ENCODE results near the gene RPS23. TPM values are rescaled to one million over a fixed set of nuclear protein-coding genes. Genes with fewer than 3 reads are reported as not detected.

The RPS23 gene
- total RNA-seq (2014; rRNA removed; shearing (Covaris generic)): 2,290 and 3,010 TPM in 2 replicates

DNA sequence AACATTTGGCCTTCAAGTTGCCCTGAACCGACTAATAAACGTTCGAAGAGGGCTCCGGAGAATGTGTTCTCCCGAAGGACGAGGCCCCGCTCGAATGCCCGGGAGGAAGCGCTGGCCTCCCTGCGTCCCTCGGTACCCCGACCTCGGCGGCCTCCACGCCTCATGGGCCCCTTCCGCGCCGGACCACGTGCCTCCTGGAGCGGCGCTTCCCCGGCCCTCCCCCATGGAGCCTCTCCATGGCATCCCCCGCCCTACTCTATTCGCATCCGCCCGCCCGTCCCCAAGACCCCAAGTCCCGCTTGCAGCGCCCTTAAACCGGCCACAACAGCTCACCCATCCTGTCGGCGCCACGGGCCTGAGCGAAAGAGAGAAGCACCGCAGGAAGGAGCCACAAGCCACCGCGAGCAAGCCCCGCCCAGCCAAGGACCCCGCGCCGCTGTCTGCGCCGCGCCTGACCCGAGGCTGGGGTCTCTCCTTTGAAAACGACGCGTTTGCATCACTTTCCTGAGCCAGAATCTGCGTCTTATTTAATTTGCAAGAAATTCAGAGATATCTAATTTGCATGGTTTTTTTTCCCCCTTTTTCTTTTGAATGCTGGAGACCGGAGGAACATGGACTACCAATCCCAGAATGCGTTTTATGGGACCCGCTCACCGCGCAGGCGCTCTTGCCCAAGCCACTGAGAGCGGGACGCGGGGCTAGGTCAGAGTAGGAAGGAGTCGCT, at the start of gene RPS23:
TSS of gene RPS23 (minus strand) at position 368 of the 724 bp plus-strand sequence. CDS start at position 337, 31 bp downstream.
- H3K27me3 ChIP-seq (ENCODE audit: control insufficient read depth, insufficient read depth, low read length): no peaks in the 10 kb centered on the region
- peak within 1 kb of the TSS; percentile 79 for H3K4me3 ChIP-seq (ENCODE audit: insufficient read depth, low read depth, low read length)
- H3K36me3 ChIP-seq (replicated peaks; ENCODE audit: control insufficient read depth, insufficient read depth, low read length): peaks cover 11% of the 10 kb centered on the region
- DNase-seq: peak; percentile 86

DNA sequence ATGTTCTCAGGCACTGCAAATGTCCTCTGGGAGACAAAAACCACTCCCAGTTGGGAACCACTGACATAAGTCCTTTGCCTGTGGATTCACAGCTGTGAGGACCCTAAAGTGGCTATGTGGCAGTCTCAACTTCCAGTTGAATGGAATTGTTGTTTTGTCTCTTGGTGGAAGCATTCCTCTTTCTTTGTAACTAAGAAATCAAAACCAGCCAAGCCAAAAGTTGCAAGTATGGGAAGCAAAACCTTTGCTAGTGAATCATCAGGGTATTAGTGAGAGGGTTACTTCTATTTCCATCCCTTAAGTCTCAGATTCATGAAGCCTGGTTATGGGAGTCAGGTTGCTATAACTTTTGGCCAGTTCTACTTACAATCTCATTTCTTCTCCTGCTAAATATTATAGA, 49.8 kb upstream of the RPS23 start:
- no peaks in the 10 kb centered on the region for H3K36me3 ChIP-seq (replicated peaks; ENCODE audit: control insufficient read depth, insufficient read depth, low read length)
- no peaks in the 10 kb centered on the region for H3K27me3 ChIP-seq (ENCODE audit: control insufficient read depth, insufficient read depth, low read length)
- no peak overlapping the region for H3K4me3 ChIP-seq (ENCODE audit: insufficient read depth, low read depth, low read length)
- DNase-seq: no peak

DNA sequence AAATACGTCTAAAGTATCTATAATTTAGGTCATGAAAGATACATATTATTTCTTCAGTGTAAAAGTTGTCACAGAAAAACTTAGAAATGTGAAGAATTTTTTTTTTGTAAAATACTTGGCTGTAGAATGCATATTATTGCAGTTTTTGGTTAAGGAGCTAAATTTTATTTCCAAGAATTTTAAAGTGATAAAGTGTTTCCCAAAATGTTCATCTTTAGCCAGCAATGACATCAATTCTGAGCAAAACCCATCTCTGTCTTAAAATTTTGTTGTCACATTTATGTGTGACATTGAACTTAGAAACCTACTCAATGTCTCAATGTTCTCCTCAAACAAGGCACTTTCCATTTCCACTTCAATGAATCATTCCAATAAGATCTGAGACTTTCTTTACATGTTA, 47.8 kb upstream of the RPS23 start:
- Histone ChIP-seq H3K27me3 (ENCODE audit: control insufficient read depth, insufficient read depth, low read length) (no peaks in the 10 kb centered on the region), H3K36me3 (replicated peaks; ENCODE audit: control insufficient read depth, insufficient read depth, low read length) (no peaks in the 10 kb centered on the region), H3K4me3 (ENCODE audit: insufficient read depth, low read depth, low read length) (no peak overlapping the region)
- no peak for DNase-seq

GRCh38 chr5:82325155-82325554, 47.0 kb upstream of the RPS23 start:
- no peaks in the 10 kb centered on the region for H3K27me3 ChIP-seq (ENCODE audit: control insufficient read depth, insufficient read depth, low read length)
- no peaks in the 10 kb centered on the region for H3K36me3 ChIP-seq (replicated peaks; ENCODE audit: control insufficient read depth, insufficient read depth, low read length)
- DNase-seq: no peak
- H3K4me3 ChIP-seq (ENCODE audit: insufficient read depth, low read depth, low read length): no peak overlapping the region

DNA sequence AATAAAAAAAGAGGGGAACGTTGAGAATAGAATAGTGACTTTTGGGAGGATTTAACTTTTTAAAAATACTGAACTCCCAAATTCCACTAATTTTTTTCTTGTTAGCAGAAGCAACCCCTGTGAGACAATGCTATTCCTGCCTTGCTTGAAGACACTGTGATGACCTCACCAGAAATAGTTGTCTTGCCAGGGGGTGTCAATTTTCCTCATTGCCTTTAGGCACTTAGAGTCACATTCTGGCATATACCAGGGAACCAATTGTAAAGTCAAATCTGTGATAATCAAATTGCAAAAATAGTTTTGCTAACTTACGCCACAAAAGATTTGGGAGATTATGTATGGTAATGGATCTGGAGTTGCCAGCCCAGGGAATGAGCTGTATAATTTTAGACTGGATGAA, 42.8 kb upstream of the RPS23 start:
- no peaks in the 10 kb centered on the region; the same call in 1 of the 2 replicates for H3K27me3 ChIP-seq (ENCODE audit: control insufficient read depth, insufficient read depth, low read length)
- no peak overlapping the region for H3K4me3 ChIP-seq (ENCODE audit: insufficient read depth, low read depth, low read length)
- no peaks in the 10 kb centered on the region for H3K36me3 ChIP-seq (replicated peaks; ENCODE audit: control insufficient read depth, insufficient read depth, low read length)
- no peak for DNase-seq

DNA sequence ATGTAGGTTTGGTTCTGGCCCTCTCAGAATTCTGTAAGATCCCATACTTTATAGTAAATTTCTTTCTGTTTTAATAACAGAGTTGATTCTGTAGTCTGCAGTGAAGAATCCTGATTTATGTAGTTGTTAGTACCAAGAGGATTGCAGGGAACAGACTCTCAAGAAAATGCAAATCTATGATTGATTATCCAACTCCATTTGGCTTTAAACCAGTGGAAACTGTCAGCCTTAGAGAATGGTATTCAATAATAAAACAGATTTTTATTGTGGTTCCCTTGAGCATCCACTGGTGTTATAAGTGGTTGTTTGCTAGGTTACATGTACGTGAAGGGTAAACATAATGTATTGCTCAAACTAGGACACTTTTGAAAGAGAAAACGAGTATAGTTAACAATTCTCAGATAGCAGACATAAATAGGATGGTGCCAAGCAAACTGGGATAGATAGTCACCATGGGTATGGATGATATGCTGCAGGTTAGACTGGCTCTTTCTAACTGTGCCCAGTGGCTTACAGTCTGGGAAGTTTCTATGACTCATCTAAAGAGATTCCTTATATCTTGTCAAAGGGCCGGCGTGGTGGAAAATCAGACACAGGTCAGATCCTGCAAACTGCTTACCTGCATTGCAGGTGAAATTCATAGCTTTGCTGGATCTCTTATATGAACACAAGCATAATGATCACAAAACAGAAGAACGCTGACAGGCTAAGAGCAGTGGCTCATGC, 41.7 kb upstream of the RPS23 start:
- no peak overlapping the region for H3K4me3 ChIP-seq (ENCODE audit: insufficient read depth, low read depth, low read length)
- H3K36me3 ChIP-seq (replicated peaks; ENCODE audit: control insufficient read depth, insufficient read depth, low read length): no peaks in the 10 kb centered on the region
- DNase-seq: no peak
- H3K27me3 ChIP-seq (ENCODE audit: control insufficient read depth, insufficient read depth, low read length): no peaks in the 10 kb centered on the region; the same call in 1 of the 2 replicates

- no peak for DNase-seq
- Histone ChIP-seq H3K27me3 (ENCODE audit: control insufficient read depth, insufficient read depth, low read length) (no peaks in the 10 kb centered on the region; the same call in 1 of the 2 replicates), H3K4me3 (ENCODE audit: insufficient read depth, low read depth, low read length) (no peak overlapping the region), H3K36me3 (replicated peaks; ENCODE audit: control insufficient read depth, insufficient read depth, low read length) (no peaks in the 10 kb centered on the region)
These were observed 41.0 kb upstream of the RPS23 start for GRCh38 chr5:82319192-82319591.

DNA sequence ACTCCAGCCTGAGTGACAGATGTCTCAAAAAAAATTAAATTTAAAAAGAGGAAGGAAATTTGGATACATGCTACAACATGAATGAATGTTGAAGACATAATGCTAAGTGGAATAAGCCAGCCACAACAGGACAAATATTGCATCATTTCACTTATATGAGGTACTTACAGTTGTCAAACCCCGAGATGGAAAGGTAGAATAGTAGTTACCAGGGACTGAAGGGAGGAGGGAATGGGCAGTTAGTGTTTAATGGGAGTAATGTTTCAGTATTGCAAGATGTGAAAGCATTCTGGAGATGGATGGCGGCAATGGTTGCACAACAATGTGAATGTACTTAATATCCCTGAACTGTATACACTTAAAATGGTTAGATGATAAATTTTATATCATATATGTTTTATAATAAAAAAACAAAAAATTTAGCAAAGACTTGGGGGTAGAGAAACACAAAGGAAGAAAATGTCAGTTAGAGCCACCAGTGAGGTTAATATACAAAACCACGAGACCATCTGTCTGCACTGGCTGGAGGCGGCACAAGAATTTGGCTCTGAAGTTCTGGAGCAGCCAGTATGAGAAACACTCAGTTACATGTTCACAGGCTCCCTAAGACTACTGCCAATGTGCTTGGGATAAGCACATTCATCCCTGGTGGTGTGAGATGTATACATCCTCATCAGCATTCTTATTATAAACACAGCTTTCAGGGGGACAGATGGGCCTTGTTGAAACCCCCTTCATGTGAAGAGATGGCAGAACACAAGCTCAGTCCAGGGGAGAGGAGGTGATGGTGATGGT, 37.0 kb upstream of the RPS23 start:
- no peak overlapping the region for H3K4me3 ChIP-seq (ENCODE audit: insufficient read depth, low read depth, low read length)
- no peak for DNase-seq
- no peaks in the 10 kb centered on the region for H3K36me3 ChIP-seq (replicated peaks; ENCODE audit: control insufficient read depth, insufficient read depth, low read length)
- no peaks in the 10 kb centered on the region; the same call in 1 of the 2 replicates for H3K27me3 ChIP-seq (ENCODE audit: control insufficient read depth, insufficient read depth, low read length)

DNA sequence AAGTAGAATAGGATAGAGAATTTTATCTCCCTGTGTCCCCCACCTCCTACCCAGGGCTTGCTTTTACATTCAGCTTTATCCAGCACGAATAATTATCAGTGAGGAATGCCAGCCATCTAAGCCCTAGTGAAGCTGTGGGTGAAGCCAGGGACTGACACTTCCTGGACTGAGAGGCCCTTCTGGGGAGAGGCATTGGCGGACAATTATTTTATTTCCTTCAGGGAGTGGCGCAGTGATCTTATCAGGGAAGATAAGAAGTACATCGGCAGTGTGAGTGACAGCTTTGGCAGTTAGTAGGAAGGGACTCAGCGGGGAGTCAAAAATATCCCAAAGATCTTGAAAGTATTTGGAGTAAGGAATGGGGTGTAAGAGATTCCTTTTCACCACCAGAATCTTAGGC, 34.9 kb upstream of the RPS23 start:
- Histone ChIP-seq H3K36me3 (replicated peaks; ENCODE audit: control insufficient read depth, insufficient read depth, low read length) (no peaks in the 10 kb centered on the region), H3K4me3 (ENCODE audit: insufficient read depth, low read depth, low read length) (no peak overlapping the region), H3K27me3 (ENCODE audit: control insufficient read depth, insufficient read depth, low read length) (no peaks in the 10 kb centered on the region; the same call in 1 of the 2 replicates)
- no peak for DNase-seq

DNA sequence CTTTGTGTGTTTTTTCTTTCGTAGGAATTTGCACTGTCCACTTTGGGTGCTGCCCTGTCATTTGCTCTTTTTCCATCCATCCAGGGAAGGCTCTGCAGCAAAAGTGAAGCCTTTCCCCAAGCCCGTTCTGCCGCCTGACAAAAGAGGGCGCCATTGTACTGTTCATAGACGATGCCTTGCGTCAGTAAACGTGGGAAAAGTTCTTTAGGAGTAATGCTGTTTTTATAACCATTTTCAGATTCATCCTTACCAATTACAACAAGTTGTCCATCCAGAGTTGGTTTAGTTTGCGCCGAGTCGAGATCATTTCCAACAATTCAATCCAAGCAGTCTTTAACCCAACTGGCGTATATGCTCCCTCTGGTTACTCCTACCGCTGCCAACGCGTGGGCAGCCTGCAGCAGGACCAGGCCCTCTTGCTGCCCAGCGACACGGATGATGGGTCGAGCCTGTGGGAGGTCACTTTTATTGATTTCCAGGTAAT, 34.3 kb upstream of the RPS23 start:
- DNase-seq: peak; percentile 58
- Histone ChIP-seq H3K4me3 (ENCODE audit: insufficient read depth, low read depth, low read length) (no peak overlapping the region), H3K27me3 (ENCODE audit: control insufficient read depth, insufficient read depth, low read length) (no peaks in the 10 kb centered on the region), H3K36me3 (replicated peaks; ENCODE audit: control insufficient read depth, insufficient read depth, low read length) (no peaks in the 10 kb centered on the region)

- Histone ChIP-seq H3K27me3 (ENCODE audit: control insufficient read depth, insufficient read depth, low read length) (no peaks in the 10 kb centered on the region), H3K36me3 (replicated peaks; ENCODE audit: control insufficient read depth, insufficient read depth, low read length) (no peaks in the 10 kb centered on the region), H3K4me3 (ENCODE audit: insufficient read depth, low read depth, low read length) (no peak overlapping the region)
- DNase-seq: no peak
These were observed 31.0 kb upstream of the RPS23 start for GRCh38 chr5:82309091-82309531.

- Histone ChIP-seq H3K4me3 (ENCODE audit: insufficient read depth, low read depth, low read length) (no peak overlapping the region), H3K36me3 (replicated peaks; ENCODE audit: control insufficient read depth, insufficient read depth, low read length) (no peaks in the 10 kb centered on the region), H3K27me3 (ENCODE audit: control insufficient read depth, insufficient read depth, low read length) (no peaks in the 10 kb centered on the region)
- no peak for DNase-seq
These were observed 30.3 kb upstream of the RPS23 start for GRCh38 chr5:82308416-82308815.

- Histone ChIP-seq H3K4me3 (ENCODE audit: insufficient read depth, low read depth, low read length) (no peak overlapping the region), H3K27me3 (ENCODE audit: control insufficient read depth, insufficient read depth, low read length) (no peaks in the 10 kb centered on the region), H3K36me3 (replicated peaks; ENCODE audit: control insufficient read depth, insufficient read depth, low read length) (no peaks in the 10 kb centered on the region)
- DNase-seq: no peak
These were observed 29.3 kb upstream of the RPS23 start for GRCh38 chr5:82307451-82307850.

DNA sequence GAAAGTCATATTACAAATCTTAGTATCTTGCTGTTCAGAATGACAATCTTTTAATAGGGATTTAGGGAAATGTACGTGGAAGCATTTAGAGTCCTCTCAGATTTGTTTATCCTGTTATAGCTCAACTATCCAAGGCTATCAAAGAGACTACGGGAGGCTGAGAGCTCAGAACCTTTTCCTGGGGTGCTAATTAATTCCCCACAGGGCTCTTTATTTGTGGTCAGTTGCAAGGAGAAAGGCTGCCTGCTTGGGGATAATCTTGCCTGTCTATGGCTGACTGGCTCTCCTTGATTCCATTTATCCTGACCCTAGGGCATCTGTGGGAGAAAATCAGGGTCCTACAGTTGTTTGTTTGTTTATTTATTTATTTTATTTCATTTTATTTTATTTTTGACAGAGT, 28.0 kb upstream of the RPS23 start:
- DNase-seq: no peak
- no peaks in the 10 kb centered on the region for H3K36me3 ChIP-seq (replicated peaks; ENCODE audit: control insufficient read depth, insufficient read depth, low read length)
- H3K4me3 ChIP-seq (ENCODE audit: insufficient read depth, low read depth, low read length): no peak overlapping the region
- no peaks in the 10 kb centered on the region for H3K27me3 ChIP-seq (ENCODE audit: control insufficient read depth, insufficient read depth, low read length)

Measured in H7 (cell line).